NCI-H2227 treated with DMSO at 0.1 percent for 48 hours (cell line): ENCODE measurements around the gene BBS1.
A peak's percentile ranks its signal among the peaks of the same experiment; 100 is the strongest.
"Not testable (repeated sequence)": the region's sequence is repeated elsewhere in the genome, so short reads cannot be mapped to it uniquely, and the experiment has no call there.

Experiments
- DNase-seq: peaks from one replicate; lab custom pipeline; 2025; lab: John Stamatoyannopoulos, UW

BBS1 gene

DNA sequence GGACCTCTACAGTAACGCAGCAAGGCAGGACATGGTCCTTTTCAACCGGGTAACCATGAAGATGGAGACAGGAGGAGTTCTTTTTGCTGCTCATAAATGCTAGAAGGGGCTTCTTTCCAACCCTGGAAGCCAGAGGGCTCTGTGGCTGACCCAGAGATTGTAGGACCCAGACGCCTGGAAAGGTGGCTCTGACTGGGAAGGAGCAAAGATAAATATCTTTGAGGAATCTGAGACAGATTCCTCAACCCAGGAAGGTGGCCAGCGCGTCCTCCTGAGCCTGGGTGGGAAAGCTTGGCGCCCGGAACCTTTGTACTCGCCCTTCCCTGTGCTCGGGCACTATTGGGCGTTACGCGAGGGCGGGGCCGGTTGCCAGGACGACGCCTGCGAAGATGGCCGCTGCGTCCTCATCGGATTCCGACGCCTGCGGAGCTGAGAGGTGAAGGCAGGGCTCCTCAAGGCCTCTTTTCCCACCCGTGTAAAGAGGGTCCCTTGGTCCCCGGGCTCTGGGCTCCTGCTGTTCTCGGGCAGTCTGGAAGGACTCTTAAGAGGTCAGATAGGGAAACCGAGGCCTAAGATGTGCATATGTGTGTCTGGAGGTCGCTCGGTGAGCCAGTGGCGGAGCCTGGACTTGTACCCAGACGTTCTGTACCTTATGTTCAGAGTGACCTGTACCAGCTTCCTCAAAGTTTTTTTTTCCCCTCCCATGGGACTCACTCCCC lies at the start of gene BBS1:
Gene BBS1 (plus strand): TSS at position 365 of the 719 bp plus-strand sequence. CDS start 25 bp downstream, at position 390.
- DNase-seq, result peak; percentile 62

DNA sequence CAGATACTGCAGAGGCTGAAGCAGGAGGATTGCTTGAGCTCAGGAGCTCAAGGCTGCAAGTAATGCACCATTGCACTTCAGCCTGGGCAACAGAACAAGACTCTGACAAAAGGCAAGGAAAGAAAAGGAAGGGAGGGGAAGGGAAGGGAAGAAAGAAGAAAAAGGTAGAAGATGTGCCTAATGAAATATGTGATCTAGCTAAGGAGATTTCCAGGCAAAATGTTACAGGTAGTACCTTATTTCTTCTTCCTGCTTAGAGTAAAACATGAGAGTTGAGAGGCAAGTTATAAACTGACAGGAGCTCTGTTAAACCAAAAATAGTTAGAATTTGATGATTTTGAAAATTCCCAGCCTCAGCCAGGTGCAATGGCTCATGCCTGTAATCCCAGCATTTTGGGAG lies 48.4 kb upstream of the BBS1 start:
- no peak for DNase-seq

DNA sequence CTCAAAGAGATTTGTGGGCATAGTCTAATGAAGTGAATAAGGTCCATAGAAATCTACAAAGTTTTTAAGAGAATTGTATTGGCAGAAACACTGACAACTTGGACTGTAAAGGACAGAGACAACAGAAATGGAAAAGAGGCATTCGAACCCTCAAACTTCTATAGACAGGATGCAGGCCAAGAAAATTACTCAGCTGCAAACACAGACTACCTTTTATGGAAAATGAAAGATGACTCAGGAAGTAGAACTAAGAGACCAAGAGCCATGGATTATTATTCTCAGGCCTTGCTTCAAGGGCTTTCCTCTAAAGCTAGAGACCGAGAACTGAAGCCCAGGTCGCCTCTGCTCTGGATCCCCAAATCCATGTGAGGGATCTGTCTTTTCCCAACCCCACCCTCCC lies 47.5 kb upstream of the BBS1 start:
- no peak for DNase-seq

DNA sequence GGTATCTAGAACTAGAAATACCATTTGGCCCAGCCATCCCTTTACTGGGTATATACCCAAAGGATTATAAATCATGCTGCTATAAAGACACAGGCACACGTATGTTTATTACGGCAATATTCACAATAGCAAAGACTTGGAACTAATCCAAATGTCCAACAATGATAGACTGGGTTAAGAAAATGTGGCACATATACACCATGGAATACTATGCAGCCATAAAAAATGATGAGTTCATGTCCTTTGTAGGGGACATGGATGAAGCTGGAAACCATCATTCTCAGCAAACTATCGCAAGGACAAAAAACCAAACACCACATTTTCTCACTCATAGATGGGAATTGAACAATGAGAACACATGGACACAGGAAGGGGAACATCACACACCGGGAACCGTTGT lies 46.3 kb upstream of the BBS1 start:
- not testable (repeated sequence) for DNase-seq

DNA sequence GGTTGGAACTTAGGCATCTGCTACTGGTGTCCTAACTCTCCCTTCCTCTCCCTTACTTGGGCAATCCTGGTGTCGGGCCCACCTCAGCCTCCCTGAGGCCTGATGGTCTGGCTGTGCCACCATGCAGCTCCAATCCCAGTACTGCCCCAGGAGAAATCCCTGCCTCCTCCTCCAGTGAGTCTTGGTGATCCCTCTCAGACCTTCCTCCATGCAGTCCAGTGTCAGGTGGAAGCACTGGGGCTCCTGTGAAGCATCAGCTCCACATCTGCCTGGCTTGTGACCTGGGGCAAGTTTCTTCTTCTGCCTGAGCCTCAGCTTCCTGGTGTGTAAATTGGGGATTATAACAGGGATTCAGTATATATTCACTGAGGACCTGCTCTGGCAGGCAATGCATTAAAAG lies 45.5 kb upstream of the BBS1 start:
- DNase-seq, result no peak

DNA sequence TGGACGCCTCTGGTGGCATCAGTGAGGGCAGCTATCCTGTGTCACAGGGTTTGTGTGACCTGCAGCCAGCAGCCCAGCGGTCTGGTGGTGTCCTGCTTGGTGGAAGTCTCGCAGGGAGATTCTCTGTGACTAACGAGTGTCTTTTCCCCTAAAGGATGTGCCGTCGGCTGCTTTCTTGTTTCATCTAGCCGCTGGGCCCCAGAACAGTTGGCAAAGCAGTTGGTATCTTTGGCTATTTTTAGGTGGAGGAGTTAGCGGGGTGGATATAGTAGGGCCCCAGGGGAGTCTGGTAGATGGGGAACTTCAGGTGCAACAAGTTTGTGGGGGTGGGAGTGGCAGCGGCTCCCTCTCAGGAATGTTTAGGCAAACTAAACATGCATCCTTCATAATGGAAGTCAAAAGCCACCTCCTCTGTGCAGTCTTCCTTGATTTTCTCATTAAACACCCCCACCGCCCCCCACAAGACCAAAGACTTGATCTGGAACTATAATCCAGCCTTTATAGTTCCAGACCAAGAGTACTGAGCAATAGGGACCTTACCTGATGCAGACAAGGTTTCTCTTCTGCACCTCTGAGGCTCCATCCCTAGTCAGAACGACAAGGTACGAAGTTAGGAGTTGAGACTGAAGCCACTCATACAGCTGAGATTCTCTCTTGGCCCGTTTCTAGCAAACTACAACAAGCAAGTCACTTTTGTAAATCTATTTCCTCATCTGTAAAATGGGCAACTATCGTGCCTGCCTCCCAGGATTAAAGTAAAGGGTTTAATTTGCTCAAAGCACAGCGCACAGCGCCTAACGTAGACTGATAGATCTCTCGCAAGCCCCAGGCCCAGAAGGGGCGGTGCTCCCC lies 44.8 kb upstream of the BBS1 start:
- DNase-seq, result no peak

DNA sequence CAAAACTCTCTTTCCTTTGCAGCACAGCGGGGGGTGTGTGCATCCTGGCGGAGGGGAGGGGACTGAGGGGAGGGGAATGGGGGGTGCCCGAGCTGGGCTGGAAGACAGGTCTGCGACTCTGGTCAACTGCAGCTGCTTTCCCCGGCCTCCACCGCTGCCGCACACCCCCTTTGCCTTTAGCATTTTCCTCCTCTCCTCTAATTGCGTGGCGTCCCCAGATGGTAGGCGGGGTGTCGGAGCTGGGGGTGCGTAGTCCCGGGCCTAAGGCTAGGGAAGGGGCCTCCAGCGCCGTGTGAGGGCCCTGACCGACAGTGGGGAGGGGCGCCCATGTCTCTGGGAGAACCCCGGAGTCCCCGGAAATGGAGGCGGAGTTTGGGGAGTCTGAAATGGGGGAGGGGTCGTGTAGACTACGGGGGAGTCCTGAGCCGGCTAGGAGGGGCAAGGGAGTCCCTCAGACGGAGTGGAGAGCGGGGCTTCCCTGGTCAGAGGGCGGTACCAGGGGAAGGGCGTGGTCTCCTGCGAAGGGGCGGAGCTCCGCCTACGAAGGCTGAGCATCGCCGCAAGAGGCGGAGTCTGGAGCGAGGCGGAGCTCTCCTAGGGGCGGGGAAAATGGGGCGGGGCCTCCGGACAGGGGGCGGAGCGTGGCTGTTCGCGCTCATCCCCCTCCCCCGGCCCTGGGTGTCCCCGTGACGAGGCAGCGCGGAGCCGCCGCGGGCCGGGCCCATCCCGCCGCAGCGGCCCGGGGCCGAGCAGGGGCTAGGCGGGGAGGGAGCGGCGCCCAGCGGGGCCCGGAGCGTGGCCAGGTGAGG lies 44.0 kb upstream of the BBS1 start, which contains the start of gene PELI3:
Gene PELI3 (plus strand): TSS at position 681 of the 809 bp plus-strand sequence. CDS start 1,224 bp downstream, outside the sequence.
- peak; percentile 91 for DNase-seq

DNA sequence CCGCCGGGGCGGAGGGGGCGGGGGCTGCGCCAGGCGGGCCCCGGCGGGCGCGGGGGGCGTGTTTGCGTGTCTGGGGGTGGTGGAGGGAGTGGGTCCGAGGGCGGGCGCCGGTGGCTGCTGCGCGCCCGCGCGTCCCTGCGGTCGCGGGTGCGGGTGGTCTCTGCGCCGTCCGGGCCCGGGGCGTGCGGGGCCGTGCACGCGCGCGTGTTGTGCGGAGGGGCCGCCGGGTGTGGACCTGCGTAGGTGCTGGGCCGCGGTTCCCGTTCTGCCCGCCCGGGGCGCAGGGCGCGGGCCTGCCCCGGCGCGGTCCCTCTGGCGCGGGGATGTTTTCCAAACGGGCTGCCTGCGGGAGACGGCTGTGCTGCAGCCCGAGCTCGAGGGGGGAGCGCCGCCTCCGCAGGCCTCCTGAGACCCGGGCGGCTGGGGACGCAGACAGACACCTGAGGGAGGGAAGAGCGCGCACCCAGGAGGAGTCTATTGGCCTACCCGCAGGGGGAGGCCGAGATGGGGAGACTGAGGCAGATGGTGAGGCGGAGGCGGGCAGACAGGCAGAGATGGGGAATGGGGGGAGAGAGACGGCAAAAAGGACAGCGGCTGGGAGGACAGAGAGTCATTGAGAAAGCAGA lies 43.3 kb upstream of the BBS1 start:
- no peak for DNase-seq

DNA sequence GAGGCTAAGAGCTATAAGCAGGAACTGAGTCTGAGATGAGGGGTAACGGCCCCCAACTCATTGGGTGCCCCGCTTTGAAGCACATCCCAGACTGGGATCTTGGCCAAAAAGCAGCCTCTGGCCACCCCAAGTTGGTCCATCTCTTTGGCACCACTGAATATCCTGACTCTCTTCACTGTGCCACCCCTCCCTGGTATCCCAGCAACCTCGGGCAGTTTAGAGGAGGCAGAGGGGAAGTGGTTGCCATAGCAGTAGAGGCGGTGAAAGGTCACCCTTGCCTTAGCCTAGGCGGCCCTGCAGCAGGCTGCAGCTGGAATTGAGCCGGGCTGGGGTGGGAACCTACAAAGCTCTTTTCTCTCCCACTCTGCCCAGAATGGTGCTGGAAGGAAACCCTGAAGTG lies 42.7 kb upstream of the BBS1 start:
- DNase-seq, result no peak

DNA sequence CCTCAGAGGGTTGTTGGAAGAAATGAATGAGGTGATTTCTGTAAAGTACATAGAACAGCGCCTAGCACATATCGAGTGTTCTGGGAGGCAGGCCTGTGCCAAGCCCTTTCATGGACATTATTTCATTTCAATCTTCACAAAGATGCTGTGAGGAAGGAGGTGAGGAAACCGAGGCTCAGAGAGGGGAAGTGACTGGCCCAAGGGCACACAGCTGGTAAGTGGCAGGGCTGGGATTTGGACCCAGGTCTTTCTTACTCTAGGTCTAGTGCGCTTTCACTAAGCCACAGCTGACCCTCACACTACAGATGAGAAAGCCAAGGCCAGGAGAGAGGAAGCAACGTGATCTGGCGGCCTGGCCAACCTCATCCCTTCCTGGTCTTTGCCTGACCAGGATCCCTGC lies 41.7 kb upstream of the BBS1 start:
- no peak for DNase-seq

DNA sequence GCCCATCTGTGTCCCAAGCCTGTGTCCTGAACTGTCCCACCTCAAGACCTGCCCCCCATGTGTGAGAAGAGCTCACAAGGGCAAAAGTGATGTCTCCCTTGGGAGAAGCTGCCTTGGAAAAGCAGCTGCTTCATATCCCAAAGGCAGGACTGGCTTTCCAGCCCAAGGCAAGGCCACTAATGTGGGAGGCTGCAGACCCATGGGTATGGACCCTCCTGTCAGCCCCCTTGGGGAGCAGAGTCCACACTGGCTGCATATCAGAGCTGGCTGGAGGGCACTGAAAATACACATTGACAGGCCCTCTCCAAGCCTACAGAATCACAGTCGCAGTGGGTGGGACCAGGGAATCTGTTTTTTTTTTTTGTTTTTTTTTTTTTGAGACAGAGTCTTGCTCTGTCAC lies 41.0 kb upstream of the BBS1 start:
- no peak for DNase-seq

DNA sequence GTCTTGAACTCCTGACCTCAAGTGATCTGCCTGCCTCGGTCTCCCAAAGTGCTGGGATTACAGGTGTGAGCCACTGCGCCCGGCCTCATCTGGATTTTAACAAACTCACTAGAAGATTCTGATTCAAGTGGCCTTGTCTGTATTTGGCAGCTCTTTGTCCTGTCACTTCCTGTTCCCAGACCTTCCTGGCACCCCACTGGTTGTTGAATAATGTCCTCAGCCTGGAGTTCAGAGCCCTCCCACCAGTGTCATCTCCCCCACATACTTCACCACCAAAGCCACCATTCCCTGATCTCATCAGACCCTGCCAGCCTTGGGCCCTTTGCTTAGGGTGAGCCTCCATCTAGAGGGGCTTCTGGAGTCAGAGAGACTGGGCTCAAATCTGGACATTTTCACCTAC lies 40.4 kb upstream of the BBS1 start:
- DNase-seq, result no peak

DNA sequence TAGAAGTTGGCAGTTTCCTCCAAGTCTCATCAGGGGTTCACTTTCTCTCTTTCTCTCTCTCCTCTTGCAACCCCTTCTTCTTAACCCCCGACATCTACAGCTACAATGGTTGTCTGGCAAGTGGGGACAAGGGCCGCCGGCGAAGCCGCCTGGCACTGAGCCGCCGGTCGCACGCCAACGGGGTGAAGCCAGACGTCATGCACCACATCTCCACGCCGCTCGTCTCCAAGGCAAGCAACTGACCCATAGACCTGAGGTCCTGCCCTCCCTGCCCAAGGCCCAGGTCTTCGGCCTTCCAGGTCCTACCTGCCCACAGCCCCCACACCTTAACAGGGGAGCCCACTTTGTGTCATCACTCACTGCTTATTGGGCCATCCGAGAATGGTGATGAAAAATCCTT lies 39.3 kb upstream of the BBS1 start:
- no peak for DNase-seq

DNA sequence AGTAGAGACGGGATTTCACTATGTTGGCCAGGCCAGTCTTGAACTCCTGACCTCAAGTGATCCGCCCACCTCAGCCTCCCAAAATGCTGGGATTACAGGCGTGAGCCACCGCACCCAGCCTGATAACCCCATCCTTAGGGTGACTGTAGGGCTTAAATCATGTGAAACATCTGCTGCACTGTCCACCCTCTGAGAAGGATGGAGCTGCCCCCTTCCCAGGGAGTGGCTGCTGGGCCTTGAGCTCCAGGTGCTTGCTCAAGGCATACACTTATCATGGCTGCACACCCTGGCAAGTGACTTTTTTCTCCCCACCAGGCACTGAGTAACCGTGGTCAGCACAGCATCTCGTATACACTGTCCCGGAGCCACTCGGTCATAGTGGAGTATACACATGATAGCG lies 38.4 kb upstream of the BBS1 start:
- DNase-seq, result no peak

DNA sequence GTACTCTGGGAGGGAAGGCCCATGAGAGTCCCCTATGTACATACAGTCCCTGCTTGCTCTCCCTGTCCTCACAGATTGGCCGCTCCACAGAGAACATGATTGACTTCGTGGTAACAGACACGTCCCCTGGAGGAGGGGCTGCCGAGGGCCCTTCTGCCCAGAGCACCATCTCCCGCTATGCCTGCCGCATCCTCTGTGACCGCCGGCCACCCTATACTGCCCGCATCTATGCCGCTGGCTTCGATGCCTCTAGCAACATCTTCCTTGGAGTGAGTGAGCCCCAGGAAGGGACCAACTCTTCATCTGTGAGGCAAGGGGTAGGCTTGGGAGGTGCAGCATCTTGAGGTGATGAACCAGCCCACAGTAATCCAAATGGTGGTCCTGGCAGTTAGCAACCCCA lies 37.3 kb upstream of the BBS1 start:
- no peak for DNase-seq

DNA sequence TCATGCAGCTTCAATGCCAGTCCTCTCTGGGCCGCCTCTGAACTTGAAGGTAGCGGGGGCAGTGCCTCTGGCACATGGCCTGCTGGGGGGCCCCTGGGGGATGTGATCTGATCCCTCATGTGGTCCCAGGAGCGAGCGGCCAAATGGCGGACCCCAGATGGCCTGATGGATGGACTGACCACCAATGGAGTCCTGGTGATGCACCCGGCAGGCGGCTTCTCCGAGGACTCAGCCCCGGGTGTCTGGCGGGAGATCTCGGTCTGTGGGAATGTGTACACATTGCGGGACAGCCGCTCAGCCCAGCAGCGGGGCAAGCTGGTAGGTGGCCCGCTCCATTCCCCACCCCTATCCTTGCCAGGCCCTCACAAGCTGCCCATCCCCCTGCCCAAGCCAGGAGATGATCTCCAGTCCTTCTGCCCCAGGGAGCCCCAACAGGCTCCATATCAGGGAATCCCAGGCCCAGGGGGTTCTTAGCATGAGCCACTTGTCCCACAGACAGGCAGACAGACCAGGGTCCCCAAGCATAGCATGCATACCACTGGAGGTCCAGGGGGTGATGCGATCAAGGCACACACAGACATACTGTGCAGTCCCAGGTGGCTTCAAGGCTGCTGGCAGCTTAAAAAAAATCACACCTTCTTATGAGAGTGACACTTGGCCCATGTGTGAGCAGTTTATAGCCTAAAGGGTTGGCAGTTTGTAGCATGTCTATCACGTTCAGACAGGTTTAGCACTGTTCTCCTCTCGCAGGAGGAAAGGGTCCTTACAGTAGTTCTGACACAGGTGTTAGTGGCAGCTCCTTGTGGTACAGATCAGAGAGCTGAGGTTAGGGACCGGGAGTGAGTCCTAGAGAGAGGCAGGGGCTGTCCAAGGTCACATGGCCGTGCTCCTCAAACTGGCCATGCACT lies 36.6 kb upstream of the BBS1 start:
- no peak for DNase-seq

DNA sequence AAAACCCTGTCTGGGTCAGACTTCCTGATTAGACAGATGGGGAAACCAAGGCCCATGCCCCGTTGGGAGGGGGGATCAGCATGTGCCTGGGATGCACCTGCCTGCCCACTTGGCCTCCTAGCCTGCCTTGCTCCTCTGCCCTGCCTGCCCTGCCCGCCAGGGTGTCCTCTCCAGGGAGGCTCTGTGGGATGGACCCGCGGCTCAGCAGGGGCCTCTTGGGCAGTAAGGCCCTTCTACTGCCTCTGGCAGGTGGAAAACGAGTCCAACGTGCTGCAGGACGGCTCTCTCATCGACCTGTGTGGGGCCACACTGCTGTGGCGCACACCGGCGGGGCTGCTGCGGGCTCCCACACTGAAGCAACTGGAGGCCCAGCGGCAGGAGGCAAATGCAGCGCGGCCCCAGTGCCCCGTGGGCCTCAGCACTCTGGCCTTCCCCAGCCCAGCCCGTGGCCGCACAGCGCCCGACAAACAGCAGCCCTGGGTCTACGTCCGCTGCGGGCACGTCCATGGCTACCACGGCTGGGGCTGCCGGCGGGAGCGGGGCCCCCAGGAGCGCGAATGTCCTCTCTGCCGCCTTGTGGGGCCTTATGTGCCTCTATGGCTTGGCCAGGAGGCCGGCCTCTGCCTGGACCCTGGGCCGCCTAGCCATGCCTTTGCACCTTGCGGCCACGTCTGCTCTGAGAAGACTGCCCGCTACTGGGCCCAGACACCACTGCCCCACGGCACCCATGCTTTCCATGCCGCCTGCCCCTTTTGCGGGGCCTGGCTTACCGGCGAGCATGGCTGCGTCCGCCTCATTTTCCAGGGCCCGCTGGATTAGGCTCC lies 34.9 kb upstream of the BBS1 start:
- DNase-seq, result no peak

DNA sequence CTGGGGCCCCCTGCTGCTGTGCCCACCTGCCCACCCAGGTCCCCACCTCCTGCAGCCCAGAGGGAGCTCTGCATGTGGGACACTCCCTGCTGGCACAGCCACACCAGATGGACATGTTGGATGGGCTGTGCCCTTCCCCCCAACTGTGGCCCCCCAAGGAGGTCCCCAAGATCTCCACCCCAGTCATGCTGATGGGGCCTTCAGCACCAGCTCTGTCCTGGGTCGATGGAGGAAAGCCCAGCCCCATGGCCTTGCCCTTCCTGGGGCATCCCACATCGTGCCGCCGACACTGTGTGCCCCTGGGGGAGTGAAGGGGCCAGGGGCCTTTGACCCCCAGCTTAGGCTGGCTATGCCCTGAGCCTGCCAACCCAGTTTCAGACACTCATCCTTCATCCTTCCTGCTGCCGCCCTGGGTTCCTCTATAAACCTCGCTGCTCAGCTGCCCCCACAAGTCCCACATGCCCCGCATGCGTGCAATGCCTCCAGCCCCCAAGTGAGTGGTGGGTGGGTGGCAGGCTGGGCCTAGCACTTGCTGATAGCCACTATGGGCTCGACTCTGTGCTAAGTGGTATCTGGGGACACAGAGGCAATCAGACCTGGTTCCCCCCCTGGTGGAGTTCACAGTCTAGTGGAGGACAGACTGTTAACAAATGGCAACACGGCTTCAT lies 34.1 kb upstream of the BBS1 start:
- no peak for DNase-seq

DNA sequence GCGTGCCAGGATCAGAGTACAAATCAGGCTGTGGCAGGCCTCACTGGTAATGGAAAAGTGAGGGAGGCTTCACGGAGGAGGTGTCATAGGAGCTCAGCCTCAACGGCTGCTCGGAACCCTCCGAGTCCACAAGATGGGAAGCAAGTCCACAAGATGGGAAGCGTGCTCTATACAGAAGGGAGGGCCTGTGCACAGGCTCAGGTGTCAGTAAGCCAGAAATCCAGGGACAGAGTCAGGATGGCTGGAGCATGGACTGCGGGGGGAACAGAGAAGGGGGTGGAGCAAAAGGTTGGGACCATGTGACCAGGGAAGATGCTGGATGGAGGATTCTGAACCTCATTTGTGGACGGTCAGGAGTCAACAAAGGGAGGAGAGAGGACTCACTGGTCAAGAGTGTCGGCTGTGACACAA lies 33.6 kb upstream of the BBS1 start:
- no peak for DNase-seq
